BJ (cell line): Measurements from ENCODE around the gene PIK3R2. TPM values are rescaled to one million over a fixed set of nuclear protein-coding genes. Genes with fewer than 3 reads are reported as not detected.

ENCODE experiments used
- CTCF ChIA-PET: fragments of 350-600 bp; formaldehyde crosslinking; extraction: SDS; loops from one replicate; lab custom pipeline; 2021; ENCODE audit warnings: antibody characterized with exemption, inconsistent platforms; lab: Yijun Ruan, JAX
- POLR2A ChIA-PET: fragments of 300-600 bp; sonication (Branson Sonifier 250); formaldehyde crosslinking; extraction: SDS; loops from one replicate; lab custom pipeline; 2021; ENCODE audit warnings: antibody characterized with exemption; lab: Charles Lee
- DNase-seq: peaks from one replicate; pipeline ENCODE4 v3.0.0-alpha.2; 2011; ENCODE audit warnings: low read depth
- H3K27me3 ChIP-seq: 2 replicates; pipeline ENCODE4 v1.6.0; 2011; ENCODE audit warnings: low read length; ENCODE audit not compliant: control insufficient read depth, insufficient read depth
- H3K36me3 ChIP-seq: 2 replicates; pipeline ENCODE4 v1.5.1; 2011; ENCODE audit warnings: low read length; ENCODE audit not compliant: control insufficient read depth, insufficient read depth
- H3K4me3 ChIP-seq: 2 replicates; pipeline ENCODE4 v1.5.1; 2011; ENCODE audit warnings: low read depth, mild to moderate bottlenecking, control low read depth, low read length
- polyA plus RNA-seq: library from polyadenylated mRNA; depleted of rRNA; stranded (reverse); fragments of >200 nt; gene quantifications from 2 replicates; pipeline ENCODE4 v1.2.3, GENCODE V29; 2011
- TF ChIP-seq, protein P1 (sequence below): IDR thresholded peaks from 2 replicates; pipeline ENCODE4 v1.5.1; 2011; ENCODE audit warnings: low read depth, mild to moderate bottlenecking, control low read depth, inconsistent platforms, low read length, moderate library complexity; ENCODE audit not compliant: insufficient read depth

Gene PIK3R2
- polyA plus RNA-seq, 1 experiment = 17.4 TPM

DNA sequence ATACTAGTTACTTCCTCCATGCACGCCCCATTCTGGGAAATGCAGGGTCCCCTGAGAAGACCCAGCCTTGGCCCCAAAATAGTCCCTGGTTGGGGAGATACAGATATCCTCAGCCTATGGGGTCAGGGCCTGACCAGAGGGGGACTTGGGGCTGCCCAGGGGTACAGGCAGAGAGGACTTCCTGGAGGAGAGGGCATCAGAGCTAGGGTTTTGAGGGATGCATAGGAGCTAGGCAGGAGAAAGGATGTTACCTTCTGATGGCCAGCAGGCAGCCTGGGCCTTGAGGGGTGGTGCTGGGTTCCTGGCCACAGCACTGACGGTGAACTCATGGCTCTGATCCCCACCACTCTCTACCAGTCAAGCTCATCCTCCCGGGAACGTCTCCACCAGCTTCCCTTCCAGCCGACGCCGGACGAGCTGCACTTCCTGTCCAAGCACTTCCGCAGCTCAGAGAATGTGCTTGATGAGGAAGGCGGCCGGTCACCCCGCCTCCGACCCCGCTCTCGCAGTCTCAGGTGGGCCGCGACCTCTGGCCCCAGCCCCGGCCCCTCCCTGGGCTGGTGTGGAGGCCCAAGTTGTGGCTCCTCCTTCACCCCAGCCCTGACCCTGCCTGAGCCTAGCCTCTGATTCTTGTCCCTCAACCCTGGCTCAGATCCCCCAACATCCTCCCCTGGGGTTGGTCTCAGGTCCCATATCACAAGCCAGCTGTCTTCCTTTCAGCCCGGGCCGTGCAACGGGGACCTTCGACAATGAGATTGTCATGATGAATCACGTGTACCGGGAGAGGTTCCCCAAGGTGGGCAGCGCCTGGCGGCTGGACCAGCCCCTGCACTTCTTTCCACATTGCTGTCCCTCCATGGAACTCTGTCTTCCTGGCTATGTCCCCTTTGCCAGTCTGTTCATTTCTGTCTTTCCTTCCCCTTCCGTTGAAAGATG is 29.8 kb upstream of the PIK3R2 start:
- Histone ChIP-seq H3K27me3 (no peaks in the 10 kb centered on the region), H3K4me3 (no peak overlapping the region), H3K36me3 (peaks cover 14% of the 10 kb centered on the region)
- TF ChIP-seq, protein P1, sequence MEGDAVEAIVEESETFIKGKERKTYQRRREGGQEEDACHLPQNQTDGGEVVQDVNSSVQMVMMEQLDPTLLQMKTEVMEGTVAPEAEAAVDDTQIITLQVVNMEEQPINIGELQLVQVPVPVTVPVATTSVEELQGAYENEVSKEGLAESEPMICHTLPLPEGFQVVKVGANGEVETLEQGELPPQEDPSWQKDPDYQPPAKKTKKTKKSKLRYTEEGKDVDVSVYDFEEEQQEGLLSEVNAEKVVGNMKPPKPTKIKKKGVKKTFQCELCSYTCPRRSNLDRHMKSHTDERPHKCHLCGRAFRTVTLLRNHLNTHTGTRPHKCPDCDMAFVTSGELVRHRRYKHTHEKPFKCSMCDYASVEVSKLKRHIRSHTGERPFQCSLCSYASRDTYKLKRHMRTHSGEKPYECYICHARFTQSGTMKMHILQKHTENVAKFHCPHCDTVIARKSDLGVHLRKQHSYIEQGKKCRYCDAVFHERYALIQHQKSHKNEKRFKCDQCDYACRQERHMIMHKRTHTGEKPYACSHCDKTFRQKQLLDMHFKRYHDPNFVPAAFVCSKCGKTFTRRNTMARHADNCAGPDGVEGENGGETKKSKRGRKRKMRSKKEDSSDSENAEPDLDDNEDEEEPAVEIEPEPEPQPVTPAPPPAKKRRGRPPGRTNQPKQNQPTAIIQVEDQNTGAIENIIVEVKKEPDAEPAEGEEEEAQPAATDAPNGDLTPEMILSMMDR = no peak
- CTCF ChIA-PET = interaction anchor here (1.4 to 1.6 kb wide), 2 partner anchors 12 to 14 kb away, joined by 3 to 4 read pairs; no protein-coding TSS in a partner anchor
- POLR2A ChIA-PET = no interaction called here
- no peak for DNase-seq

DNA sequence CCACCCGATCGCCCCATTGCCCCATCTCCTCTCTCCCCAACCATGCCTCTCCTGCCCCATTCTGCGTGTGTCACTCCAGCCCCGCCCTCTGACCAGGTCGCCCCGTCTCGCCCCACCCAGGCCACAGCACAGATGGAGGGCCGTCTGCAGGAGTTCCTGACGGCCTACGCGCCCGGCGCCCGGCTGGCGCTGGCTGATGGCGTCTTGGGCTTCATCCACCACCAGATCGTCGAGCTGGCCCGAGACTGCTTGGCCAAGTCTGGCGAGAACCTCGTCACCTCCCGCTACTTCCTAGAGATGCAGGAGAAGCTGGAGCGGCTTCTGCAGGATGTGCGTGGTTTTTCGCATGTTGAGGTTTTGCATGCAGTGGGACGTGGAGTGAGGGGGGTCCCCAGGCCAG is 29.1 kb upstream of the PIK3R2 start:
- no peak for DNase-seq
- Histone ChIP-seq H3K4me3 (no peak overlapping the region), H3K36me3 (peaks cover 19% of the 10 kb centered on the region), H3K27me3 (no peaks in the 10 kb centered on the region)
- POLR2A ChIA-PET = no interaction called here
- CTCF ChIA-PET = interaction anchor here (0.7 to 1.4 kb wide), 2 partner anchors 13 to 37 kb away, joined by 3 read pairs; no protein-coding TSS in a partner anchor
- TF ChIP-seq, protein P1 = no peak

DNA sequence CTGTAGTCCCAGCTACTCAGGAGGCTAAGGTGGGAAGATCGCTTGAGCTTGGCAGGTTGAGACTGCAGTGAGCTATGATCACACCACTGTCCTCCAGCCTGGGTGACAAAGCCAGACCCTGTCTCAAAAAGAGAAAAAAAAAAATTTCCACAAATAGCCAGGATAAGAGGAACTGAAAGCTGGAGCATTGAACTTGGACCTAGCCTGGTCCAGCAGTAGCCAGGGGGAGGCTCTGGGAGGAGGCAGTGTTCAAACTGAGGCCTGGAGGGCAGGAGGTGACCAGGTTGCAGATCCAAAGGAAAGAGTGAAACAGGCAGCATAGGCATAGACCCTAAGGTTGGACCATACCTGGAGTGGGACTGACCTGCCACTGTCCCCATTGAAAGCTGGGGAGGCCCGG is 26.9 kb upstream of the PIK3R2 start:
- POLR2A ChIA-PET = no interaction called here
- Histone ChIP-seq H3K27me3 (no peaks in the 10 kb centered on the region), H3K36me3 (peaks cover 24% of the 10 kb centered on the region), H3K4me3 (no peak overlapping the region)
- DNase-seq = no peak
- TF ChIP-seq, protein P1 = no peak
- CTCF ChIA-PET = no interaction called here

DNA sequence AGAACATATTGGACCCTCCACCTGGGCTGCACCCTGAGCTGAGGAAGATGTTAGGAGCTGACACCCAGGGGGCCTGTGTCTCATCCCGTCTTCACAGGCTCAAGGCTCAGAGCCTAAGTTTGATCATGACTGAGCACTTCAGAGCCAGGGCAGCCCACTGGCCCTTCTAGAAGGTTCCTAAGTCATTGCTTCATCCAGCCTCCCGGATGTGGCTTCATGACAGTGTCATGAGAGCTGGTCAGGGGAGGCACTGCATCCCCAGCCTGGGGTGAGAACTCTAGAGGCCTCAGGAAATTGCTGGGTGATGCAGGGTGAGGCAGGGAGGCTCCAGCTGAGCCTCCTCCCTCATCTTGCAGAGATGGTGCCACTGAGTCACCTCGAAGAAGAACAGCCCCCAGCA is 24.9 kb upstream of the PIK3R2 start:
- Histone ChIP-seq H3K27me3 (no peaks in the 10 kb centered on the region), H3K36me3 (peaks cover 24% of the 10 kb centered on the region), H3K4me3 (no peak overlapping the region)
- ChIA-PET POLR2A (no interaction called here), CTCF (interaction anchor here (0.8 to 2.0 kb wide), 3 partner anchors 11 to 40 kb away, joined by 3 to 6 read pairs (median 4); no protein-coding TSS in a partner anchor)
- TF ChIP-seq, protein P1 = no peak
- DNase-seq = no peak

- ChIA-PET CTCF (interaction anchor here (1.4 to 2.0 kb wide), 2 partner anchors 16 to 39 kb away, joined by 4 to 6 read pairs; no protein-coding TSS in a partner anchor), POLR2A (no interaction called here)
- H3K4me3 ChIP-seq = no peak overlapping the region
- no peak for DNase-seq
- TF ChIP-seq, protein P1 = no peak
- H3K36me3 ChIP-seq = peaks cover 23% of the 10 kb centered on the region
- H3K27me3 ChIP-seq = no peaks in the 10 kb centered on the region
Observed at GRCh38 chr19:18128805-18129204, 24.2 kb upstream of the PIK3R2 start.
